H9 (cell line): ENCODE data around the gene NLGN3. TPM values are rescaled to one million over a fixed set of nuclear protein-coding genes. Genes with fewer than 3 reads are reported as not detected.

Source experiments
- DNase-seq: peaks from one replicate; pipeline ENCODE4 v3.0.0-alpha.2; 2017
- H2AFZ ChIP-seq: one replicate; pipeline ENCODE4 v1.6.1; 2013; ENCODE audit warnings: mild to moderate bottlenecking, low read length, control low read depth, moderate library complexity
- H2AK5ac ChIP-seq: 2 replicates; pipeline ENCODE4 v1.6.1; 2013; ENCODE audit warnings: low read length, control low read depth, mixed read lengths; ENCODE audit not compliant: insufficient read length
- H2BK120ac ChIP-seq: one replicate; pipeline ENCODE4 v1.6.1; 2013; ENCODE audit warnings: low read depth, mild to moderate bottlenecking, low read length, control low read depth, inconsistent platforms; ENCODE audit not compliant: poor library complexity, severe bottlenecking
- H2BK12ac ChIP-seq: 2 replicates; pipeline ENCODE4 v1.6.1; 2013; ENCODE audit warnings: low read length, control low read depth, mixed read lengths, low read depth; ENCODE audit not compliant: insufficient read length
- H2BK15ac ChIP-seq: 2 replicates; pipeline ENCODE4 v1.6.1; 2013; ENCODE audit warnings: low read depth, low read length, control low read depth
- H2BK20ac ChIP-seq: one replicate; pipeline ENCODE4 v1.6.1; 2013; ENCODE audit warnings: low read depth, mild to moderate bottlenecking, low read length, control low read depth, inconsistent platforms; ENCODE audit not compliant: poor library complexity, severe bottlenecking
- H2BK5ac ChIP-seq: 2 replicates; pipeline ENCODE4 v1.6.1; 2013; ENCODE audit warnings: low read length, control low read depth, mixed read lengths; ENCODE audit not compliant: insufficient read length
- H3K14ac ChIP-seq: 2 replicates; pipeline ENCODE4 v1.6.1; 2013; ENCODE audit warnings: low read length, control low read depth; ENCODE audit not compliant: insufficient read depth
- H3K18ac ChIP-seq: 2 replicates; pipeline ENCODE4 v1.6.1; 2013; ENCODE audit warnings: low read depth, mild to moderate bottlenecking, mixed read lengths, low read length, control low read depth; ENCODE audit not compliant: insufficient read length
- H3K23ac ChIP-seq: 2 replicates; pipeline ENCODE4 v1.6.1; 2013; ENCODE audit warnings: low read length, control low read depth, mixed read lengths, low read depth; ENCODE audit not compliant: insufficient read length
- H3K23me2 ChIP-seq: 2 replicates; pipeline ENCODE4 v1.6.1; 2013; ENCODE audit warnings: low read depth, mild to moderate bottlenecking, mixed read lengths, low read length, control low read depth; ENCODE audit not compliant: insufficient read length, poor library complexity, severe bottlenecking
- H3K27ac ChIP-seq: 2 replicates; pipeline ENCODE4 v1.5.1; 2013; ENCODE audit warnings: low read length, control low read depth, mixed read lengths, low read depth; ENCODE audit not compliant: insufficient read length
- H3K27me3 ChIP-seq: 2 replicates; pipeline ENCODE4 v1.6.1; 2013; ENCODE audit warnings: low read length, control low read depth, inconsistent platforms; ENCODE audit not compliant: insufficient read depth
- H3K4ac ChIP-seq: 2 replicates; pipeline ENCODE4 v1.6.1; 2013; ENCODE audit warnings: low read depth, mild to moderate bottlenecking, control low read depth, inconsistent platforms, low read length, moderate library complexity
- H3K4me1 ChIP-seq: 2 replicates; pipeline ENCODE4 v1.6.1; 2013; ENCODE audit warnings: low read length, control low read depth, inconsistent platforms; ENCODE audit not compliant: insufficient read depth
- H3K4me2 ChIP-seq: 2 replicates; pipeline ENCODE4 v1.6.1; 2013; ENCODE audit warnings: low read length, control low read depth, mixed read lengths; ENCODE audit not compliant: insufficient read length, insufficient read depth
- H3K56ac ChIP-seq: 2 replicates; pipeline ENCODE4 v1.6.1; 2013; ENCODE audit warnings: low read depth, mild to moderate bottlenecking, mixed read lengths, low read length, control low read depth; ENCODE audit not compliant: insufficient read length
- H3K79me1 ChIP-seq: 2 replicates; pipeline ENCODE4 v1.6.1; 2013; ENCODE audit warnings: low read depth, mild to moderate bottlenecking, moderate library complexity, low read length, control low read depth, inconsistent platforms; ENCODE audit not compliant: insufficient read depth, poor library complexity, severe bottlenecking
- H3K79me2 ChIP-seq: 2 replicates; pipeline ENCODE4 v1.6.1; 2013; ENCODE audit warnings: low read length, control low read depth, inconsistent platforms; ENCODE audit not compliant: insufficient read depth
- H3K9ac ChIP-seq: 2 replicates; pipeline ENCODE4 v1.6.1; 2013; ENCODE audit warnings: low read length, control low read depth, mixed read lengths; ENCODE audit not compliant: insufficient read length; ENCODE audit errors: extremely low read depth
- H3K9me3 ChIP-seq: one replicate; pipeline ENCODE4 v1.6.1; 2013; ENCODE audit warnings: low read depth, low read length, inconsistent platforms; ENCODE audit not compliant: control insufficient read depth
- H3T11ph ChIP-seq: one replicate; pipeline ENCODE4 v1.6.1; 2013; ENCODE audit warnings: mild to moderate bottlenecking, low read length, control low read depth, inconsistent platforms
- H4K20me1 ChIP-seq: one replicate; pipeline ENCODE4 v1.6.1; 2013; ENCODE audit not compliant: control insufficient read depth, insufficient read length, insufficient read depth
- H4K5ac ChIP-seq: 2 replicates; pipeline ENCODE4 v1.6.1; 2013; ENCODE audit warnings: low read depth, mild to moderate bottlenecking, mixed read lengths, low read length, control low read depth; ENCODE audit not compliant: insufficient read length
- H4K8ac ChIP-seq: replicated peaks from 2 replicates; pipeline ENCODE4 v1.6.1; 2013; ENCODE audit warnings: low read length, control low read depth, mixed read lengths, low read depth; ENCODE audit not compliant: insufficient read length
- H4K91ac ChIP-seq: 2 replicates; pipeline ENCODE4 v1.6.1; 2013; ENCODE audit warnings: low read depth, mild to moderate bottlenecking, moderate library complexity, mixed read lengths, low read length, control low read depth; ENCODE audit not compliant: insufficient read length
- H3K27ac Mint-ChIP-seq, 3 experiments: 2 replicates in 2 of 3; 3 replicates in 1 of 3; pipeline ENCODE4 v1.8.0; 2020 to 2021; ENCODE audit warnings: mixed read lengths in 3 of 3, mild to moderate bottlenecking in 1 of 3, moderate library complexity in 1 of 3
- H3K27me3 Mint-ChIP-seq: 2 replicates; pipeline ENCODE4 v1.8.0; 2021; ENCODE audit warnings: low read depth, mild to moderate bottlenecking, moderate library complexity, mixed read lengths
- H3K36me3 Mint-ChIP-seq, 3 experiments: 2 replicates in 2 of 3; 3 replicates in 1 of 3; pipeline ENCODE4 v1.8.0; 2020 to 2021; ENCODE audit warnings: low read depth in 3 of 3, mixed read lengths in 3 of 3; ENCODE audit not compliant: insufficient read depth in 1 of 3
- H3K4me1 Mint-ChIP-seq, 2 experiments: 2 replicates each; pipeline ENCODE4 v1.8.0; 2020; ENCODE audit warnings: mixed read lengths in 2 of 2
- H3K4me3 Mint-ChIP-seq, 2 experiments: 2 replicates in 1 of 2; 3 replicates in 1 of 2; pipeline ENCODE4 v1.8.0; 2020 to 2021; ENCODE audit warnings: mild to moderate bottlenecking in 2 of 2, mixed read lengths in 2 of 2, moderate library complexity in 1 of 2
- H3K9me3 Mint-ChIP-seq, 2 experiments: 2 replicates in 1 of 2; 3 replicates in 1 of 2; pipeline ENCODE4 v1.8.0; 2020; ENCODE audit warnings: mild to moderate bottlenecking in 2 of 2, mixed read lengths in 2 of 2, moderate library complexity in 1 of 2
- WGBS: extraction: QIAGEN DNeasy Blood & Tissue Kit; methylation state at CpG from one replicate; pipeline ENCODE4 v1.1.7; 2013; ENCODE audit warnings: missing lambda C conversion rate, low lambda C conversion rate, mixed read lengths; ENCODE audit not compliant: insufficient read length; ENCODE audit errors: extremely low coverage; 5-methylcytosine and 5-hydroxymethylcytosine counted together
- total RNA-seq: library from RNA; stranded (reverse); gene quantifications from 2 replicates; pipeline ENCODE4 v1.2.1, GENCODE V29; 2021
- TF ChIP-seq, protein P1 (sequence below): fragments of 200-600 bp; sonication (generic); conservative IDR thresholded peaks from 3 replicates; pipeline ENCODE4 v1.8.0; 2021; ENCODE audit warnings: antibody characterized with exemption, mild to moderate bottlenecking

Gene NLGN3
- total RNA-seq, 1 experiment from 2014 or later, result 3.6 TPM

- no peak overlapping the region for H3K23ac ChIP-seq
- H3K27ac Mint-ChIP-seq, result no peak overlapping the region
- H3K79me2 ChIP-seq, result no peaks in the 10 kb centered on the region
- H4K5ac ChIP-seq, result no peak overlapping the region
- H3K9me3 ChIP-seq, result peaks cover 21% of the 10 kb centered on the region
- no peak overlapping the region for H3K27ac ChIP-seq
- no peak overlapping the region for H2BK5ac ChIP-seq
- no peak overlapping the region for H3K4ac ChIP-seq
- H3K9ac ChIP-seq, result no peak overlapping the region
- no peak overlapping the region for H3K4me2 ChIP-seq
- H3K4me1 Mint-ChIP-seq, result no peaks in the 10 kb centered on the region
- H2AFZ ChIP-seq, result no peak overlapping the region
- no peaks in the 10 kb centered on the region for H3K27me3 ChIP-seq
- no peak overlapping the region for H3K4me3 Mint-ChIP-seq
- H3K4me1 ChIP-seq, result no peaks in the 10 kb centered on the region
- DNase-seq, result no peak
- H2AK5ac ChIP-seq, result no peak overlapping the region
- no peak overlapping the region for H2BK20ac ChIP-seq
- peaks cover 76 to 77% of the 10 kb centered on the region in 2 experiments for H3K9me3 Mint-ChIP-seq
- no peak overlapping the region for H4K91ac ChIP-seq
- TF ChIP-seq, protein P1, sequence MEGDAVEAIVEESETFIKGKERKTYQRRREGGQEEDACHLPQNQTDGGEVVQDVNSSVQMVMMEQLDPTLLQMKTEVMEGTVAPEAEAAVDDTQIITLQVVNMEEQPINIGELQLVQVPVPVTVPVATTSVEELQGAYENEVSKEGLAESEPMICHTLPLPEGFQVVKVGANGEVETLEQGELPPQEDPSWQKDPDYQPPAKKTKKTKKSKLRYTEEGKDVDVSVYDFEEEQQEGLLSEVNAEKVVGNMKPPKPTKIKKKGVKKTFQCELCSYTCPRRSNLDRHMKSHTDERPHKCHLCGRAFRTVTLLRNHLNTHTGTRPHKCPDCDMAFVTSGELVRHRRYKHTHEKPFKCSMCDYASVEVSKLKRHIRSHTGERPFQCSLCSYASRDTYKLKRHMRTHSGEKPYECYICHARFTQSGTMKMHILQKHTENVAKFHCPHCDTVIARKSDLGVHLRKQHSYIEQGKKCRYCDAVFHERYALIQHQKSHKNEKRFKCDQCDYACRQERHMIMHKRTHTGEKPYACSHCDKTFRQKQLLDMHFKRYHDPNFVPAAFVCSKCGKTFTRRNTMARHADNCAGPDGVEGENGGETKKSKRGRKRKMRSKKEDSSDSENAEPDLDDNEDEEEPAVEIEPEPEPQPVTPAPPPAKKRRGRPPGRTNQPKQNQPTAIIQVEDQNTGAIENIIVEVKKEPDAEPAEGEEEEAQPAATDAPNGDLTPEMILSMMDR, result no peak
- H3K27me3 Mint-ChIP-seq, result no peaks in the 10 kb centered on the region; the same call in none of the 2 replicates
- no peaks in the 10 kb centered on the region for H4K20me1 ChIP-seq
- peaks cover 4 to 23% (median 17%) of the 10 kb centered on the region in 3 experiments for H3K36me3 Mint-ChIP-seq
- no peaks in the 10 kb centered on the region for H3K23me2 ChIP-seq
- H3T11ph ChIP-seq, result no peak overlapping the region
- no peak overlapping the region for H3K56ac ChIP-seq
- no peak overlapping the region for H2BK120ac ChIP-seq
- no peak overlapping the region for H2BK12ac ChIP-seq
- no peak overlapping the region for H4K8ac ChIP-seq
- no CpG with 5 or more reads among the region's 3 CpGs for WGBS
- no peaks in the 10 kb centered on the region for H3K79me1 ChIP-seq
- no peak overlapping the region for H3K18ac ChIP-seq
- H2BK15ac ChIP-seq, result no peak overlapping the region
- no peak overlapping the region for H3K14ac ChIP-seq
Measured at GRCh38 chrX:71154641-71155040, 10.0 kb downstream of the NLGN3 start.
